ENCODE data around the gene ASXL1.

The ASXL1 gene

GRCh38 chr20:32406701-32407100 lies 48.6 kb downstream of the ASXL1 start:
- DNase-seq (ENCODE audit: low read depth in 2 of 2), result no peak

- DNase-seq (ENCODE audit: low read depth in 2 of 2), result peak; percentile 33 to 40
These were observed 49.1 kb downstream of the ASXL1 start for GRCh38 chr20:32407131-32407750.

- no peak for DNase-seq (ENCODE audit: low read depth in 2 of 2)
These were observed 54.0 kb downstream of the ASXL1 start for GRCh38 chr20:32411955-32412706.

GRCh38 chr20:32415494-32415893 lies 57.4 kb downstream of the ASXL1 start:
- no peak for DNase-seq (ENCODE audit: low read depth in 2 of 2)

- no peak for DNase-seq (ENCODE audit: low read depth in 2 of 2)
These were observed 58.1 kb downstream of the ASXL1 start for GRCh38 chr20:32416206-32416605.

- DNase-seq (ENCODE audit: low read depth in 2 of 2), result no peak
These were observed 60.2 kb downstream of the ASXL1 start for GRCh38 chr20:32418376-32418775.

GRCh38 chr20:32421290-32421689 lies 63.2 kb downstream of the ASXL1 start:
- no peak for DNase-seq (ENCODE audit: low read depth in 2 of 2)

GRCh38 chr20:32427996-32428395 lies 69.9 kb downstream of the ASXL1 start:
- no peak for DNase-seq (ENCODE audit: low read depth in 2 of 2)

GRCh38 chr20:32429343-32429742 lies 71.2 kb downstream of the ASXL1 start:
- no peak for DNase-seq (ENCODE audit: low read depth in 2 of 2)

GRCh38 chr20:32429745-32430360 lies 71.7 kb downstream of the ASXL1 start:
- no peak for DNase-seq (ENCODE audit: low read depth in 2 of 2)

- no peak for DNase-seq (ENCODE audit: low read depth in 2 of 2)
These were observed 73.3 kb downstream of the ASXL1 start for GRCh38 chr20:32431457-32431856.

- DNase-seq (ENCODE audit: low read depth in 2 of 2), result no peak
These were observed 74.1 kb downstream of the ASXL1 start for GRCh38 chr20:32432277-32432676.

- no peak for DNase-seq (ENCODE audit: low read depth in 2 of 2)
These were observed 75.3 kb downstream of the ASXL1 start for GRCh38 chr20:32433311-32434021.

- DNase-seq (ENCODE audit: low read depth in 2 of 2), result no peak
These were observed 76.3 kb downstream of the ASXL1 start for GRCh38 chr20:32434434-32434833.

- DNase-seq (ENCODE audit: low read depth in 2 of 2), result no peak
These were observed 77.4 kb downstream of the ASXL1 start for GRCh38 chr20:32435449-32436107.

- no peak for DNase-seq (ENCODE audit: low read depth in 2 of 2)
These were observed 78.2 kb downstream of the ASXL1 start for GRCh38 chr20:32436142-32436861.

- no peak for DNase-seq (ENCODE audit: low read depth in 2 of 2)
These were observed 78.8 kb downstream of the ASXL1 start for GRCh38 chr20:32436968-32437367.

- no peak for DNase-seq (ENCODE audit: low read depth in 2 of 2)
These were observed 79.4 kb downstream of the ASXL1 start for GRCh38 chr20:32437391-32438074.

- DNase-seq (ENCODE audit: low read depth in 2 of 2), result no peak
These were observed 80.3 kb downstream of the ASXL1 start for GRCh38 chr20:32438331-32438858.

- DNase-seq (ENCODE audit: low read depth in 2 of 2), result peak in 1 of 2 experiments; percentile 16
These were observed 81.2 kb downstream of the ASXL1 start for GRCh38 chr20:32439132-32439829.

Measured in stimulated activated CD4-positive, alpha-beta T cell treated with anti-CD3 and anti-CD28 coated beads, Interleukin-12 subunit alpha, Interleukin-12 subunit beta, amount 100 ng/mL, for 24 hours (primary cell).